Measurements from ENCODE around the gene GP1BB. TPM values are rescaled to one million over a fixed set of nuclear protein-coding genes. Genes with fewer than 3 reads are reported as not detected.
A peak's percentile ranks its signal among the peaks of the same experiment; 100 is the strongest.

GP1BB gene
- total and polyA plus RNA-seq, 5 experiments from 2014 or later: 0.34 TPM; not detected in 4

- H3K4me1 Mint-ChIP-seq: no peaks in the 10 kb centered on the region
- H3K27me3 Mint-ChIP-seq: peaks cover 0 to 16% (median 2%) of the 10 kb centered on the region in 5 donors
- H3K36me3 Mint-ChIP-seq: no peaks in the 10 kb centered on the region
- ATAC-seq (no peak), DNase-seq (no peak)
- no peak overlapping the region for H3K27ac Mint-ChIP-seq
- H3K4me3 Mint-ChIP-seq: no peak overlapping the region
- no peaks in the 10 kb centered on the region for H3K9me3 Mint-ChIP-seq
- POLR2A ChIA-PET: no interaction called here
Measured at GRCh38 chr22:19700790-19701419, 22.4 kb upstream of the GP1BB start.

GRCh38 chr22:19701420-19702145 is 21.8 kb upstream of the GP1BB start:
- H3K27ac Mint-ChIP-seq: no peak overlapping the region
- peaks cover 0 to 13% (median 2%) of the 10 kb centered on the region in 5 donors for H3K27me3 Mint-ChIP-seq
- no peak overlapping the region for H3K4me3 Mint-ChIP-seq
- no peaks in the 10 kb centered on the region for H3K9me3 Mint-ChIP-seq
- DNase-seq (no peak), ATAC-seq (no peak)
- POLR2A ChIA-PET: no interaction called here
- no peaks in the 10 kb centered on the region for H3K36me3 Mint-ChIP-seq
- H3K4me1 Mint-ChIP-seq: no peaks in the 10 kb centered on the region

GRCh38 chr22:19703869-19704268 is 19.5 kb upstream of the GP1BB start:
- Mint-ChIP-seq H3K36me3 (no peaks in the 10 kb centered on the region), H3K27ac (no peak overlapping the region), H3K4me3 (no peak overlapping the region), H3K27me3 (peaks cover 0 to 7% (median 0%) of the 10 kb centered on the region in 5 donors), H3K4me1 (no peaks in the 10 kb centered on the region), H3K9me3 (no peaks in the 10 kb centered on the region)
- POLR2A ChIA-PET: no interaction called here
- no peak for ATAC-seq
- DNase-seq: no peak

- Mint-ChIP-seq H3K9me3 (no peaks in the 10 kb centered on the region), H3K36me3 (no peaks in the 10 kb centered on the region), H3K27me3 (peaks cover 0 to 7% (median 2%) of the 10 kb centered on the region in 5 donors), H3K4me1 (no peaks in the 10 kb centered on the region), H3K27ac (no peak overlapping the region), H3K4me3 (no peak overlapping the region)
- POLR2A ChIA-PET: no interaction called here
- no peak for DNase-seq
- ATAC-seq: no peak
Measured at GRCh38 chr22:19704355-19705015, 18.9 kb upstream of the GP1BB start.

- H3K4me1 Mint-ChIP-seq: no peaks in the 10 kb centered on the region
- DNase-seq (no peak), ATAC-seq (no peak)
- POLR2A ChIA-PET: no interaction called here
- no peak overlapping the region for H3K4me3 Mint-ChIP-seq
- H3K27me3 Mint-ChIP-seq: peaks cover 0 to 6% (median 1%) of the 10 kb centered on the region in 5 donors
- no peaks in the 10 kb centered on the region for H3K9me3 Mint-ChIP-seq
- H3K36me3 Mint-ChIP-seq: no peaks in the 10 kb centered on the region
- H3K27ac Mint-ChIP-seq: peak overlapping the region in 2 of 10 donors; percentile 5 to 43
Measured at GRCh38 chr22:19705181-19705934, 18.0 kb upstream of the GP1BB start.

- H3K36me3 Mint-ChIP-seq: no peaks in the 10 kb centered on the region
- no peaks in the 10 kb centered on the region for H3K4me1 Mint-ChIP-seq
- H3K27me3 Mint-ChIP-seq: peaks cover 0 to 5% (median 0%) of the 10 kb centered on the region in 5 donors
- ATAC-seq: no peak
- no peak overlapping the region for H3K27ac Mint-ChIP-seq
- no peak overlapping the region for H3K4me3 Mint-ChIP-seq
- H3K9me3 Mint-ChIP-seq: no peaks in the 10 kb centered on the region
- POLR2A ChIA-PET: no interaction called here
- DNase-seq: no peak
Measured at GRCh38 chr22:19706661-19707151, 16.6 kb upstream of the GP1BB start.

- no peak overlapping the region for H3K27ac Mint-ChIP-seq
- DNase-seq: no peak
- no peaks in the 10 kb centered on the region for H3K4me1 Mint-ChIP-seq
- peaks cover 0 to 5% (median 0%) of the 10 kb centered on the region in 5 donors for H3K27me3 Mint-ChIP-seq
- no peaks in the 10 kb centered on the region for H3K9me3 Mint-ChIP-seq
- POLR2A ChIA-PET: no interaction called here
- no peak overlapping the region for H3K4me3 Mint-ChIP-seq
- no peak for ATAC-seq
- H3K36me3 Mint-ChIP-seq: no peaks in the 10 kb centered on the region
Measured at GRCh38 chr22:19707347-19708290, 15.7 kb upstream of the GP1BB start.

- no peaks in the 10 kb centered on the region for H3K36me3 Mint-ChIP-seq
- H3K27me3 Mint-ChIP-seq: peaks cover 0 to 6% (median 5%) of the 10 kb centered on the region in 5 donors
- ATAC-seq (no peak), DNase-seq (no peak)
- POLR2A ChIA-PET: no interaction called here
- H3K4me1 Mint-ChIP-seq: peaks cover 0 to 3% (median 0%) of the 10 kb centered on the region in 4 donors
- H3K4me3 Mint-ChIP-seq: no peak overlapping the region
- H3K9me3 Mint-ChIP-seq: no peaks in the 10 kb centered on the region
- H3K27ac Mint-ChIP-seq: no peak overlapping the region
Measured at GRCh38 chr22:19708321-19709011, 14.9 kb upstream of the GP1BB start.

GRCh38 chr22:19709063-19709769 is 14.1 kb upstream of the GP1BB start:
- Mint-ChIP-seq H3K4me3 (no peak overlapping the region), H3K9me3 (no peaks in the 10 kb centered on the region), H3K27ac (no peak overlapping the region), H3K4me1 (peaks cover 0 to 5% (median 0%) of the 10 kb centered on the region in 4 donors), H3K27me3 (peaks cover 1 to 10% (median 9%) of the 10 kb centered on the region in 5 donors), H3K36me3 (no peaks in the 10 kb centered on the region)
- DNase-seq: no peak
- no peak for ATAC-seq
- POLR2A ChIA-PET: no interaction called here

- POLR2A ChIA-PET: no interaction called here
- Mint-ChIP-seq H3K4me1 (peaks cover 0 to 5% (median under 1%) of the 10 kb centered on the region in 4 donors), H3K9me3 (no peaks in the 10 kb centered on the region), H3K27me3 (peaks cover 1 to 10% (median 9%) of the 10 kb centered on the region in 5 donors), H3K36me3 (no peaks in the 10 kb centered on the region), H3K27ac (peak overlapping the region in 1 of 10 donors; percentile 9), H3K4me3 (no peak overlapping the region)
- ATAC-seq (no peak), DNase-seq (peak in 1 of 10 donors; percentile 36)
Measured at GRCh38 chr22:19710020-19710768, 13.1 kb upstream of the GP1BB start.

Measured in naive thymus-derived CD8-positive, alpha-beta T cell (primary cell).